Body of pancreas (tissue), 4 donors: ENCODE data around the gene AGXT2.

Experiments used
- POLR2A ChIP-seq, 3 donors: fragments of 450-650 bp; IDR thresholded peaks; one replicate each; pipeline ENCODE4 v1.6.1; 2016; ENCODE audit warnings: antibody characterized with exemption in 3 of 3, mild to moderate bottlenecking in 2 of 3
- TF ChIP-seq, protein P1 (sequence below), 7 experiments: fragments of 450-650 bp in 4 of 7; fragments of 200-600 bp in 3 of 7; sonication (generic) in 3 of 7; IDR thresholded peaks; one replicate each; pipeline ENCODE4 v1.5.1; 2016 to 2019; ENCODE audit warnings: antibody characterized with exemption in 7 of 7

DNA sequence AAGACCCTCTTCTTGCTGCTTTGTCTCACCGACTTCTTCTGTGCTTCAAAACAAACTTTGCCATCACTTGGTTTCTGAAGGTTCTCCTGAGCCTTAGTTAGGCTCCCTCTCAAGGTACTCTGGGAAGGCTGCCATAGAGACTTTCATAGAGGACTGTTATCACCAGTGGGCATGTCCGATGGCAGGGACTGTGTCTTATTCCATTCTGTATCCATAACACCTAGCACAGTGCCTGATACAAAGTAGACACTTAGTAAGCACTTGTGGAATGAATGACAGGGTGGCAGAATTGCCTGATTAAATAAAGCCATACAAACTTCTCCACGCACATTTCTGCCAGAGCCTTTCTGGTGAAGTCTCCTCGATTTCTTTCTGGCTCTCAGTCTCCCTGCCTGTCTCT lies 32.7 kb downstream of the AGXT2 start:
- TF ChIP-seq, protein P1, sequence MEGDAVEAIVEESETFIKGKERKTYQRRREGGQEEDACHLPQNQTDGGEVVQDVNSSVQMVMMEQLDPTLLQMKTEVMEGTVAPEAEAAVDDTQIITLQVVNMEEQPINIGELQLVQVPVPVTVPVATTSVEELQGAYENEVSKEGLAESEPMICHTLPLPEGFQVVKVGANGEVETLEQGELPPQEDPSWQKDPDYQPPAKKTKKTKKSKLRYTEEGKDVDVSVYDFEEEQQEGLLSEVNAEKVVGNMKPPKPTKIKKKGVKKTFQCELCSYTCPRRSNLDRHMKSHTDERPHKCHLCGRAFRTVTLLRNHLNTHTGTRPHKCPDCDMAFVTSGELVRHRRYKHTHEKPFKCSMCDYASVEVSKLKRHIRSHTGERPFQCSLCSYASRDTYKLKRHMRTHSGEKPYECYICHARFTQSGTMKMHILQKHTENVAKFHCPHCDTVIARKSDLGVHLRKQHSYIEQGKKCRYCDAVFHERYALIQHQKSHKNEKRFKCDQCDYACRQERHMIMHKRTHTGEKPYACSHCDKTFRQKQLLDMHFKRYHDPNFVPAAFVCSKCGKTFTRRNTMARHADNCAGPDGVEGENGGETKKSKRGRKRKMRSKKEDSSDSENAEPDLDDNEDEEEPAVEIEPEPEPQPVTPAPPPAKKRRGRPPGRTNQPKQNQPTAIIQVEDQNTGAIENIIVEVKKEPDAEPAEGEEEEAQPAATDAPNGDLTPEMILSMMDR (IDR thresholded peaks at IDR 0.05): no peak
- TF ChIP-seq POLR2A (IDR thresholded peaks at IDR 0.05): no peak
